OCI-LY3 (cell line): ENCODE measurements around the gene SNX30.

Experiments
- H2AFZ ChIP-seq: fragments of 200-600, 300-600 bp; shearing (Covaris generic); 2 replicates; pipeline ENCODE4 v1.6.0; 2014; ENCODE audit warnings: antibody characterized with exemption, low read depth, low read length
- H3K27ac ChIP-seq: fragments of 200-600, 300-600 bp; sonication (generic); 2 replicates; pipeline ENCODE4 v1.5.1; 2014; ENCODE audit warnings: mild to moderate bottlenecking, low read length, moderate library complexity, mixed read lengths
- H3K27me3 ChIP-seq: fragments of 200-600, 300-600 bp; sonication (generic); 2 replicates; pipeline ENCODE4 v1.6.1; 2014; ENCODE audit warnings: low read depth, low read length, mixed read lengths
- H3K36me3 ChIP-seq: fragments of 200-600, 300-600 bp; sonication (generic); replicated peaks from 2 replicates; pipeline ENCODE3; 2014; ENCODE audit warnings: low read depth, low read length, mixed read lengths
- H3K4me1 ChIP-seq: fragments of 300-600, 200-600 bp; sonication (generic); 2 replicates; pipeline ENCODE4 v1.6.1; 2014; ENCODE audit warnings: low read length, mixed read lengths
- H3K4me2 ChIP-seq: fragments of 200-600, 300-600 bp; sonication (generic); 2 replicates; pipeline ENCODE4 v1.6.1; 2014; ENCODE audit warnings: low read length, mixed read lengths
- H3K4me3 ChIP-seq: fragments of 300-600, 200-600 bp; sonication (generic); 2 replicates; pipeline ENCODE4 v1.5.1; 2014; ENCODE audit warnings: antibody characterized with exemption, mild to moderate bottlenecking, low read length, moderate library complexity
- H3K79me2 ChIP-seq: fragments of 300-600, 200-600 bp; shearing (Covaris generic); 2 replicates; pipeline ENCODE4 v1.6.1; 2014; ENCODE audit warnings: mild to moderate bottlenecking, low read length, mixed read lengths
- H3K9ac ChIP-seq: fragments of 300-600, 200-600 bp; shearing (Covaris generic); 2 replicates; pipeline ENCODE4 v1.6.0; 2014; ENCODE audit warnings: mild to moderate bottlenecking, low read length, moderate library complexity
- H3K9me3 ChIP-seq: fragments of 200-600, 300-600 bp; shearing (Covaris generic); 2 replicates; pipeline ENCODE4 v1.6.1; 2014; ENCODE audit warnings: low read length, mixed read lengths; ENCODE audit not compliant: insufficient read depth
- H4K20me1 ChIP-seq: fragments of 200-600, 300-600 bp; sonication (generic); 2 replicates; pipeline ENCODE4 v1.6.1; 2016; ENCODE audit warnings: low read length, mixed read lengths; ENCODE audit not compliant: insufficient read depth
- CTCF ChIP-seq: fragments of 200-600, 300-600 bp; sonication (generic); IDR thresholded peaks from 2 replicates; pipeline ENCODE4 v1.5.1; 2014; ENCODE audit warnings: antibody characterized with exemption, low read length, low read depth
- EZH2phosphoT487 ChIP-seq: fragments of 200-600 bp; shearing (Covaris generic); IDR thresholded peaks from 2 replicates; pipeline ENCODE4 v1.6.1; 2018; ENCODE audit warnings: antibody characterized with exemption, mixed run types, low read depth

Gene SNX30

GRCh38 chr9:112905084-112905483, 154.5 kb downstream of the SNX30 start:
- TF ChIP-seq EZH2phosphoT487: no peak
- no peak for TF ChIP-seq CTCF
- H3K9me3 ChIP-seq: no peaks in the 10 kb centered on the region
- no peaks in the 10 kb centered on the region for H3K79me2 ChIP-seq
- H3K27me3 ChIP-seq: no peaks in the 10 kb centered on the region; the same call in 1 of the 2 replicates
- no peak overlapping the region for H2AFZ ChIP-seq
- no peak overlapping the region for H3K4me3 ChIP-seq
- peaks cover 12% of the 10 kb centered on the region for H3K4me1 ChIP-seq
- H3K27ac ChIP-seq: no peak overlapping the region
- no peaks in the 10 kb centered on the region for H3K36me3 ChIP-seq
- H4K20me1 ChIP-seq: no peaks in the 10 kb centered on the region
- H3K4me2 ChIP-seq: no peak overlapping the region
- no peak overlapping the region for H3K9ac ChIP-seq

GRCh38 chr9:112911736-112912135, 161.2 kb downstream of the SNX30 start:
- no peak for TF ChIP-seq CTCF
- Histone ChIP-seq H2AFZ (no peak overlapping the region), H4K20me1 (no peaks in the 10 kb centered on the region)

GRCh38 chr9:112912636-112913035, 162.1 kb downstream of the SNX30 start:
- Histone ChIP-seq H3K4me2 (no peak overlapping the region), H2AFZ (no peak overlapping the region), H3K27ac (no peak overlapping the region), H3K36me3 (no peaks in the 10 kb centered on the region), H4K20me1 (no peaks in the 10 kb centered on the region), H3K4me1 (no peaks in the 10 kb centered on the region), H3K4me3 (no peak overlapping the region), H3K9ac (no peak overlapping the region), H3K27me3 (peaks cover 35% of the 10 kb centered on the region), H3K9me3 (no peaks in the 10 kb centered on the region), H3K79me2 (no peaks in the 10 kb centered on the region)
- TF ChIP-seq CTCF: no peak
- no peak for TF ChIP-seq EZH2phosphoT487

More at GRCh38 chr9:112911736-112912135, 161.2 kb downstream of the SNX30 start:
- no peaks in the 10 kb centered on the region for H3K9me3 ChIP-seq
- H3K4me1 ChIP-seq: no peaks in the 10 kb centered on the region
- H3K27ac ChIP-seq: no peak overlapping the region
- H3K79me2 ChIP-seq: no peaks in the 10 kb centered on the region
- no peak overlapping the region for H3K9ac ChIP-seq
- peaks cover 27% of the 10 kb centered on the region for H3K27me3 ChIP-seq
- H3K4me3 ChIP-seq: no peak overlapping the region
- H3K4me2 ChIP-seq: no peak overlapping the region
- H3K36me3 ChIP-seq: no peaks in the 10 kb centered on the region

- Histone ChIP-seq H3K27me3 (peaks cover 39% of the 10 kb centered on the region), H3K36me3 (no peaks in the 10 kb centered on the region), H2AFZ (no peak overlapping the region)
Measured at GRCh38 chr9:112913326-112913725, 162.8 kb downstream of the SNX30 start.

GRCh38 chr9:112914524-112914923, 164.0 kb downstream of the SNX30 start:
- Histone ChIP-seq H4K20me1 (no peaks in the 10 kb centered on the region), H3K9me3 (no peaks in the 10 kb centered on the region), H3K79me2 (no peaks in the 10 kb centered on the region), H3K4me1 (no peaks in the 10 kb centered on the region), H3K36me3 (no peaks in the 10 kb centered on the region), H3K9ac (no peak overlapping the region), H3K4me3 (no peak overlapping the region), H3K4me2 (no peak overlapping the region), H2AFZ (no peak overlapping the region), H3K27me3 (peaks cover 39% of the 10 kb centered on the region), H3K27ac (no peak overlapping the region)
- TF ChIP-seq CTCF (no peak), EZH2phosphoT487 (no peak)

More at GRCh38 chr9:112913326-112913725, 162.8 kb downstream of the SNX30 start:
- Histone ChIP-seq H4K20me1 (no peaks in the 10 kb centered on the region), H3K4me3 (no peak overlapping the region), H3K4me1 (no peaks in the 10 kb centered on the region), H3K9ac (no peak overlapping the region), H3K4me2 (no peak overlapping the region), H3K9me3 (no peaks in the 10 kb centered on the region), H3K27ac (no peak overlapping the region), H3K79me2 (no peaks in the 10 kb centered on the region)
- no peak for TF ChIP-seq EZH2phosphoT487
